Hepatocyte (in vitro differentiated cells): ENCODE measurements around the gene FGFR4.

ENCODE experiments used
- CTCF ChIP-seq: fragments of 200-600 bp; sonication (generic); IDR thresholded peaks from 2 replicates; pipeline ENCODE4 v1.5.1; 2016; ENCODE audit warnings: antibody characterized with exemption, mild to moderate bottlenecking; ENCODE audit not compliant: poor library complexity
- EZH2 ChIP-seq: fragments of 200-600 bp; sonication (generic); IDR thresholded peaks from 2 replicates; pipeline ENCODE4 v1.6.1; 2016; ENCODE audit warnings: antibody characterized with exemption, mild to moderate bottlenecking, borderline replicate concordance
- EZH2phosphoT487 ChIP-seq: fragments of 200-600 bp; sonication (generic); IDR thresholded peaks from one replicate; pipeline ENCODE4 v1.6.1; 2018; ENCODE audit warnings: antibody characterized with exemption, mild to moderate bottlenecking, low read depth, moderate library complexity; ENCODE audit not compliant: unreplicated experiment, severe bottlenecking

DNA sequence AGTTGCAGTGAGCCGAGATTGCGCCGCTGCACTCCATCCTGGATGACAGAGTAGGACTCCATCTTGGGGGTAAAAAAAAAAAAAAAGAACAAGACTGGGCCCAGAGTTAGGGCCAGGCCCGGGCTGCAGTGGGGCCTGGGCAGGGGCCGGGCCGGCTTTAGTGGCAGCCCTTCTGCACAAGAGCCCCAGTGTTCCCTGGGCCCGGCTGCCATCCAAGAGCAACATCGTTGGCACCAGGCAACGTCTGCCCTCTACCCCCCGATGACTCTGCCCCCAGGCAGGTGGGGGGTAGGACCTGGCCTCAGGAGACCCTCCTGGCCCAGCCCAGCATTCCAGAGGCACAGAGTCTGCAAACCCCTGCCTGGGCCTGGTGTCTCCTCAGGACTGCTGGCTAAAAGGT is 4.9 kb upstream of the FGFR4 start:
- TF ChIP-seq CTCF (no peak), EZH2 (no peak), EZH2phosphoT487 (no peak)
